Colonic mucosa (tissue), 4 donors: ENCODE results near the gene PITX2. TPM values are rescaled to one million over a fixed set of nuclear protein-coding genes. Genes with fewer than 3 reads are reported as not detected.
A peak's percentile ranks its signal among the peaks of the same experiment; 100 is the strongest.

ENCODE experiments used
- DNase-seq: peaks from one replicate; pipeline ENCODE4 v3.0.0-alpha.2; 2020
- H3K27ac ChIP-seq: fragments of 200-600 bp; one replicate; pipeline ENCODE4 v1.8.0; 2021
- H3K27me3 ChIP-seq: fragments of 200-600 bp; one replicate; pipeline ENCODE4 v1.8.0; 2021
- H3K36me3 ChIP-seq: fragments of 200-600 bp; one replicate; pipeline ENCODE4 v1.8.0; 2021
- H3K4me1 ChIP-seq: fragments of 200-600 bp; one replicate; pipeline ENCODE4 v1.8.0; 2021; ENCODE audit warnings: mild to moderate bottlenecking
- H3K4me3 ChIP-seq: fragments of 200-600 bp; one replicate; pipeline ENCODE4 v1.8.0; 2021
- H3K9ac ChIP-seq, 2 donors: one replicate each; pipeline ENCODE4 v1.7.0; 2013; ENCODE audit warnings: control low read depth in 2 of 2, low read depth in 2 of 2, low read length in 2 of 2
- H3K9me3 ChIP-seq: fragments of 200-600 bp; one replicate; pipeline ENCODE4 v1.8.0; 2021
- intact Hi-C: fragments of 100-400 bp; cut with DNase I; formaldehyde crosslinking; loops from one replicate; pipeline ENCODE4 v1.14.1; 2022
- total RNA-seq, 2 donors: library from RNA; stranded (reverse); fragmentation: NEBNext Ultra II Directional in 1 of 2; extraction: Animal tissue kit (Norgen Biotek cat#: 25700) in 1 of 2; gene quantifications; one replicate each; pipeline ENCODE4 v1.2.1, GENCODE V29; 2021
- TF ChIP-seq, protein P1 (sequence below): fragments of 200-600 bp; IDR thresholded peaks from one replicate; pipeline ENCODE4 v1.8.0; 2022; ENCODE audit warnings: antibody characterized with exemption, mild to moderate bottlenecking
- donor health status: healthy.
- donor health status: DM: no; HTN: no; CAD: no.
- donor health status: DM: no; HTN: no; CAD: no.

Gene PITX2
- total RNA-seq, 2 donors from 2014 or later, result 0.45 to 0.64 TPM

DNA sequence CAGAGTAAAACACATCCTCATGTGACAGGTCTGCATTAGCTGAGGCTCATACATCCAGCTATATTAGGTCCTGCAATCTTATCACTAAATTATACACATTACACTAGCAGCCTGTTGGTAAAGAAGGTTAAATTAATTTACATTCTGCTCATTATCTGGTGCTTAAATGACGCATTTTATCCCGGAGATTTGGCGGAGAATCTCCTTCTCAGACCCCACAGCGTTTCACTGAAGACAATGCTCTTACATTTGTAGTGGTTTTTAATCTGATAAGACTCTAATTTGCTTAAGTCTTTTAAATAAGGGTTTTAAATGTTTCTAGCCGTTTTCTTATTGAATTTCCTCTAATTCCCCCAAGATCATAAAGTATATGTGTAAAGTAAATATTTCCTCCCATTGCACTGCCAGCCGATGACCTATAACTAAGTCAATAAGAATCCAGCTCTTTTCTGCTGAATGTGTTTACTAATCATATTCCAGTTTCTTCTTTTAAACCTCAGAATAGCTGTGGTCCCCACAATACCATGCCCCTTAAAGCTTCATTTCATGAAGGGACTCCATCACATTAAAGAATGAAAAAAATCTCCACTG lies 2.1 kb upstream of the PITX2 start:
- Histone ChIP-seq H3K4me3 (no peak overlapping the region), H3K9me3 (no peaks in the 10 kb centered on the region), H3K4me1 (peaks cover 10% of the 10 kb centered on the region), H3K27ac (no peak overlapping the region), H3K9ac (peak overlapping the region in 1 of 2 donors; percentile 19), H3K36me3 (no peaks in the 10 kb centered on the region), H3K27me3 (peaks cover 91% of the 10 kb centered on the region)
- TF ChIP-seq, protein P1, sequence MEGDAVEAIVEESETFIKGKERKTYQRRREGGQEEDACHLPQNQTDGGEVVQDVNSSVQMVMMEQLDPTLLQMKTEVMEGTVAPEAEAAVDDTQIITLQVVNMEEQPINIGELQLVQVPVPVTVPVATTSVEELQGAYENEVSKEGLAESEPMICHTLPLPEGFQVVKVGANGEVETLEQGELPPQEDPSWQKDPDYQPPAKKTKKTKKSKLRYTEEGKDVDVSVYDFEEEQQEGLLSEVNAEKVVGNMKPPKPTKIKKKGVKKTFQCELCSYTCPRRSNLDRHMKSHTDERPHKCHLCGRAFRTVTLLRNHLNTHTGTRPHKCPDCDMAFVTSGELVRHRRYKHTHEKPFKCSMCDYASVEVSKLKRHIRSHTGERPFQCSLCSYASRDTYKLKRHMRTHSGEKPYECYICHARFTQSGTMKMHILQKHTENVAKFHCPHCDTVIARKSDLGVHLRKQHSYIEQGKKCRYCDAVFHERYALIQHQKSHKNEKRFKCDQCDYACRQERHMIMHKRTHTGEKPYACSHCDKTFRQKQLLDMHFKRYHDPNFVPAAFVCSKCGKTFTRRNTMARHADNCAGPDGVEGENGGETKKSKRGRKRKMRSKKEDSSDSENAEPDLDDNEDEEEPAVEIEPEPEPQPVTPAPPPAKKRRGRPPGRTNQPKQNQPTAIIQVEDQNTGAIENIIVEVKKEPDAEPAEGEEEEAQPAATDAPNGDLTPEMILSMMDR, result no peak
- no peak for DNase-seq
- intact Hi-C loops, result loop anchor here (10.0 kb wide), 1 partner anchor 660 kb away; no protein-coding TSS in a partner anchor

DNA sequence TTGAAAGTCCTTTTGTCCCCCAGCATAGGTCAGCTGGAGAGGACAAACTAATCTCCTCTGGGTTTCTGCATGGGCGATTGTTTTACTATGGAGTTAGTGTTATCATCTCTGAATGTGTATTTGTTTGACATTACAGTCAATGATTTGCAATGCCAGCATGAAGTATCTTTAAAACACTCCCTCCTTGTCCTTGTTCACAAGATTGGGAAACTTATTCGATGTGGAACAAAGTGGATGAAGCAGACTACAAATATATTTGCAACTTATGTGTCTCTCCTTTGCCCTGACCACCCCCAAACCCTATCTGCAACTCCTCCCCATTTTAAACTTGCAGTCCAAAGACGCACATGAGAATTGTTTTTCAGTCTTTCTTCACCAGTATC lies 1.5 kb upstream of the PITX2 start:
- H3K9me3 ChIP-seq, result no peaks in the 10 kb centered on the region
- no peak overlapping the region for H3K4me3 ChIP-seq
- H3K27me3 ChIP-seq, result peaks cover 91% of the 10 kb centered on the region
- TF ChIP-seq, protein P1, result no peak
- no peaks in the 10 kb centered on the region for H3K36me3 ChIP-seq
- DNase-seq, result no peak
- peaks cover 10% of the 10 kb centered on the region for H3K4me1 ChIP-seq
- H3K27ac ChIP-seq, result no peak overlapping the region
- H3K9ac ChIP-seq, result no peak overlapping the region
- intact Hi-C loops, result loop anchor here (10.0 kb wide), 1 partner anchor 660 kb away; no protein-coding TSS in a partner anchor

DNA sequence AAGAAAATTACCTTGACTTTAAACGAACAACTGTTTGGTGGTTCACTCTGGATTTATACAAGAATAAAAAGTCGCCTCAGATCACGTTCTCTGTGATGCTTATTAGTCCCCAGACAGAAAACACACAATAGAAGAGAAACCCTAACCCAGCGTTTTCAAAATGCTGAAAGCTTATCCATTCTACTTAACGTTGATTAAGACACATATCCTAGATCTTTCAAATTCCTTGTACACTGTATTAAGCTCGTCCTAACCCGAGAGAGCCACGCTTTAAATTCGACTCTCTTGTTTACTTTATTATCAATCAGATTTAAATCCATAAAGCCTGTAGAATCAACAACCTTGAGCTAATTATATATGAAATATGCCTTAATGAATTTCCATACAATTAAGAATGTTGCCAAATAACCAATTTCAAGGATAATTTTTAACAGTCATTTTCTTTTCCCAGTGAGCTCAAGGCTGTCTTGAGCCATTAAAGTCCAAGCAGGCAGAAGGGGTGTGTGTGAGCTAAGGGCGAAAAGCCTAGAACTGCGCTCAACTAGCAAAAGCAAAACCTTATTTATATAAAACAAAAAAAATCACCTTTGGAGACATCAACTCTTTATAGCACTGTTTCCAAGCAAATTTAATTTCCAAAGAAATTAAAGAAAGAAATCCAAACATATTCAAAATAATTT lies 981 bp upstream of the PITX2 start:
- no peak for DNase-seq
- TF ChIP-seq, protein P1, result no peak
- peaks cover 10% of the 10 kb centered on the region for H3K4me1 ChIP-seq
- intact Hi-C loops, result loop anchor here (10.0 kb wide), 1 partner anchor 661 kb away; no protein-coding TSS in a partner anchor
- no peak overlapping the region for H3K27ac ChIP-seq
- no peaks in the 10 kb centered on the region for H3K9me3 ChIP-seq
- H3K9ac ChIP-seq, result peak overlapping the region in 1 of 2 donors; percentile 23
- no peak overlapping the region for H3K4me3 ChIP-seq
- no peaks in the 10 kb centered on the region for H3K36me3 ChIP-seq
- H3K27me3 ChIP-seq, result peaks cover 91% of the 10 kb centered on the region

DNA sequence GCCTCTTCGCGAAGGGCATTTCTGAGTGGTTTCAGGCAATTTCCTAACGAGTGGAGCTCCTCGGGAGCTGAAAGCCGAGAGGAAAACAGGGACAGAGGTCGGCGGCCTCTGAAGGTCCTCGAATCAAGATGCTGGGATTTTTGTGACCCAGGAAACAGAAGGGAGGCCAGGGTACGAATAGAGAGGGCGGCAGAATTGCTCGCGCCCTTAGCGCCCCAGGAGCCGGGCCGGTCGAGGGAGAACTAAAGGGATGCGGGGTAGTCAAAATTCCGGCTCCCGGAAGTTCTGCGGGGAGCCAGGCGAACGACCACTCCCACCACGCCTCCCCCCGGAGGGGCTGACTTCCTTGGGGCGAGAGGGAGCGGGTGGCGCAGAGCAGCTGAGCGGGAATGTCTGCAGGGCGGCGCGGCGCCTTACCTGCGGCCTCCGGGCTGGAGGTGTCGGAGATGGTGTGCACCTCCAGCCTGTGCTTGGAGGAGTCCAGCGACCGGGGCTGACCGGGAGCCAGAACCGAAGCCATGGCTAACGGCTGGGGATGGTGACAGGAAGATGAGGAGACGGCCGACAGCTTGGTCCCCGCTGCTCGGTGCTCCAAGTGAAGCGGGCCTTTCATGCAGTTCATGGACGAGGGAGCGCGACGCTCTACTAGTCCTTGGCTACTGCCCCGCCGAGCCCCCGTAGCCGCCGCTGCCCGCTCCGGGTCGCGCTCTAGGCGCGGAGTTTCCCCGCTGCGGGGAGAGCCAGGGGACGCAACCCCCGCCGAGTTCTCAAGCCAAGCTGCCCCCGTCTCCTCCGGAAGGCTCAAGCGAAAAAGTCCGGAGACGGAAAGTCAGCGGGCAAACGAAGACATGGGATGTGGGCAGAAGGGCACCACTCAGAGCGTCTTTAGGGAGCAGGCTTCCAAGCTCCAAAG lies 782 bp downstream of the PITX2 start:
- Histone ChIP-seq H3K9me3 (no peaks in the 10 kb centered on the region), H3K27me3 (peaks cover 95% of the 10 kb centered on the region), H3K27ac (no peak overlapping the region), H3K36me3 (no peaks in the 10 kb centered on the region), H3K9ac (peak overlapping the region; percentile 58 to 62), H3K4me3 (peak overlapping the region; percentile 26), H3K4me1 (peaks cover 15% of the 10 kb centered on the region)
- intact Hi-C loops, result loop anchor here (10.0 kb wide), 1 partner anchor 663 kb away; no protein-coding TSS in a partner anchor
- TF ChIP-seq, protein P1, result no peak
- no peak for DNase-seq

DNA sequence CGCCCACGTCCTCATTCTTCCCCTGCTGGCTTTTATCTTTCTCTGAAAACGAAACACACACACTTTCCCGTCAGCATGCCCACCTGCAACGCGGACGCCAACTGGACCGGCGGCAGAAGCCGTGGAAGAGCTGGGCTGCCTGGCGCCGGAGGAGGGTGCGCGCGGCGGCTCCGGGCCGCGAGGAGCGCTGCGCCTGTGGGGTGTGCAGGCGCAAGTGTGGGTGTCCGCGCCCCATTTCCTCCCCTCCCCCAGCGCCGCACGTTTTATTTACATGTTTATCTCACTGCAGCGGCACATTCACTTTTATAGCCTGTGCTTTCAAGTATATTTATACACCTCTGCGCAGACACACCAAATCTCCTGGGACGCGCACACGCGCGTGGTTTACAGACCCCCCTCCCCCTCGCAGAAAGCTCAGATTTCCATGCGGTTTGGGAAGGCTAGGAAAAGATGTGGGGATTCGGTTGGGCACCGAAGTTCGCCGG lies 1.5 kb downstream of the PITX2 start:
- H3K4me3 ChIP-seq, result peak overlapping the region; percentile 16
- no peak overlapping the region for H3K27ac ChIP-seq
- H3K27me3 ChIP-seq, result peaks cover 95% of the 10 kb centered on the region
- H3K4me1 ChIP-seq, result peaks cover 15% of the 10 kb centered on the region
- peak overlapping the region; percentile 58 to 65 for H3K9ac ChIP-seq
- H3K9me3 ChIP-seq, result no peaks in the 10 kb centered on the region
- TF ChIP-seq, protein P1, result no peak
- intact Hi-C loops, result loop anchor here (10.0 kb wide), 1 partner anchor 663 kb away; no protein-coding TSS in a partner anchor
- H3K36me3 ChIP-seq, result no peaks in the 10 kb centered on the region
- DNase-seq, result no peak
